Fibroblast of lung (primary cell): ENCODE results near the gene SMLR1. TPM values are rescaled to one million over a fixed set of nuclear protein-coding genes. Genes with fewer than 3 reads are reported as not detected.

ENCODE experiments used
- DNase-seq, 2 donors: peaks; one replicate each; pipeline versions ENCODE4 v3.0.0 to v3.0.0-alpha.2; 2010; ENCODE audit warnings: low read depth in 2 of 2
- H2AFZ ChIP-seq: 2 replicates; pipeline ENCODE4 v1.5.1; 2012; ENCODE audit warnings: low read length, control low read depth, inconsistent platforms
- H3K27ac ChIP-seq: 2 replicates; pipeline ENCODE4 v1.5.1; 2011; ENCODE audit warnings: low read length, control low read depth; ENCODE audit not compliant: insufficient read depth
- H3K27me3 ChIP-seq: 2 replicates; pipeline ENCODE4 v1.5.1; 2011; ENCODE audit warnings: mild to moderate bottlenecking, low read length; ENCODE audit not compliant: control insufficient read depth, insufficient read depth
- H3K36me3 ChIP-seq: 2 replicates; pipeline ENCODE4 v1.5.1; 2011; ENCODE audit warnings: low read length; ENCODE audit not compliant: control insufficient read depth, insufficient read depth
- H3K4me1 ChIP-seq: 2 replicates; pipeline ENCODE4 v1.5.1; 2011; ENCODE audit warnings: low read length; ENCODE audit not compliant: control insufficient read depth, insufficient read depth; ENCODE audit errors: extremely low read depth
- H3K4me2 ChIP-seq: 2 replicates; pipeline ENCODE4 v1.5.1; 2011; ENCODE audit warnings: low read length, control low read depth; ENCODE audit not compliant: insufficient read depth; ENCODE audit errors: extremely low read depth
- H3K4me3 ChIP-seq, 4 experiments: fragments of 200-600 bp in 1 of 4; sonication (generic) in 1 of 4; replicated peaks in 1 of 4; 2 replicates each; pipeline ENCODE4 v1.5.1; 2011 to 2016; ENCODE audit warnings: low read length in 4 of 4, low read depth in 3 of 4, mild to moderate bottlenecking in 3 of 4, control low read depth in 2 of 4, inconsistent platforms in 1 of 4, mixed read lengths in 1 of 4; ENCODE audit not compliant: insufficient read depth in 1 of 4; ENCODE audit errors: control extremely low read depth in 1 of 4
- H3K79me2 ChIP-seq: 2 replicates; pipeline ENCODE4 v1.5.1; 2012; ENCODE audit warnings: mild to moderate bottlenecking, low read length, inconsistent platforms; ENCODE audit not compliant: control insufficient read depth, insufficient read depth
- H3K9ac ChIP-seq: 2 replicates; pipeline ENCODE4 v1.5.1; 2011; ENCODE audit warnings: mild to moderate bottlenecking, low read length, control low read depth; ENCODE audit not compliant: insufficient read depth
- H3K9me3 ChIP-seq: 2 replicates; pipeline ENCODE4 v1.5.1; 2012; ENCODE audit warnings: low read depth, low read length; ENCODE audit not compliant: control insufficient read depth, insufficient read depth
- H4K20me1 ChIP-seq: 2 replicates; pipeline ENCODE4 v1.5.1; 2011; ENCODE audit warnings: low read length; ENCODE audit not compliant: control insufficient read depth, insufficient read depth; ENCODE audit errors: extremely low read depth
- CTCF ChIP-seq, 2 donors: IDR thresholded peaks in 1 of 2; conservative IDR thresholded peaks in 1 of 2; 1 replicate in 1 of 2; 2 replicates in 1 of 2; pipeline ENCODE4 v1.5.1; 2011 to 2012; ENCODE audit warnings: low read length in 2 of 2, control low read depth in 1 of 2, inconsistent platforms in 1 of 2, low read depth in 1 of 2, mild to moderate bottlenecking in 1 of 2
- EZH2 ChIP-seq: IDR thresholded peaks from 2 replicates; pipeline ENCODE4 v1.5.1; 2012; ENCODE audit warnings: low read length, control low read depth, mild to moderate bottlenecking; ENCODE audit errors: missing control alignments
- polyA plus RNA-seq, 2 donors: library from polyadenylated mRNA; depleted of rRNA in 1 of 2; stranded (reverse) in 1 of 2; unstranded in 1 of 2; fragments of >200 nt; gene quantifications; 2 replicates each; pipeline ENCODE4 v1.2.1, GENCODE V29; 2011 to 2012; ENCODE audit warnings: missing spikeins in 1 of 2
- total RNA-seq: library from RNA; depleted of rRNA; stranded (reverse); fragments of >200 nt; gene quantifications from 2 replicates; pipeline ENCODE4 v1.2.1, GENCODE V29; 2014

Gene SMLR1
- total and polyA plus RNA-seq, 2 donors (not counting 1 experiment from before 2014, with no cell fraction given): not detected

GRCh38 chr6:130865793-130866192 lies 38.6 kb downstream of the SMLR1 start:
- Histone ChIP-seq H3K36me3 (peaks cover 11% of the 10 kb centered on the region), H4K20me1 (no peaks in the 10 kb centered on the region), H3K4me1 (no peaks in the 10 kb centered on the region), H3K4me2 (no peak overlapping the region), H3K4me3 (no peak overlapping the region), H3K9me3 (no peaks in the 10 kb centered on the region), H3K27ac (no peak overlapping the region), H3K9ac (no peak overlapping the region), H3K27me3 (no peaks in the 10 kb centered on the region), H2AFZ (no peak overlapping the region), H3K79me2 (no peaks in the 10 kb centered on the region)
- no peak for DNase-seq
- TF ChIP-seq CTCF (conservative IDR thresholded peaks at IDR 0.05 in 1 of 2, IDR thresholded peaks at IDR 0.05 in 1 of 2; ENCODE audit: low read depth in 1 of 2, low read length in 2 of 2): no peak
- no peak for TF ChIP-seq EZH2

- H3K4me3 ChIP-seq: no peak overlapping the region
- peaks cover 8% of the 10 kb centered on the region for H3K36me3 ChIP-seq
- H3K4me2 ChIP-seq: no peak overlapping the region
- no peaks in the 10 kb centered on the region for H3K4me1 ChIP-seq
- no peak overlapping the region for H2AFZ ChIP-seq
- no peaks in the 10 kb centered on the region for H3K27me3 ChIP-seq
- DNase-seq: no peak
- H3K27ac ChIP-seq: no peak overlapping the region
- no peak for TF ChIP-seq CTCF (conservative IDR thresholded peaks at IDR 0.05 in 1 of 2, IDR thresholded peaks at IDR 0.05 in 1 of 2; ENCODE audit: low read depth in 1 of 2, low read length in 2 of 2)
- TF ChIP-seq EZH2: no peak
- no peaks in the 10 kb centered on the region for H3K9me3 ChIP-seq
- H3K9ac ChIP-seq: no peak overlapping the region
- H3K79me2 ChIP-seq: no peaks in the 10 kb centered on the region
- H4K20me1 ChIP-seq: no peaks in the 10 kb centered on the region
These were observed 42.5 kb downstream of the SMLR1 start for GRCh38 chr6:130869681-130870080.

GRCh38 chr6:130870179-130870880 lies 43.1 kb downstream of the SMLR1 start:
- no peaks in the 10 kb centered on the region for H4K20me1 ChIP-seq
- H3K27me3 ChIP-seq: no peaks in the 10 kb centered on the region
- no peaks in the 10 kb centered on the region for H3K79me2 ChIP-seq
- H3K9ac ChIP-seq: no peak overlapping the region
- H3K4me2 ChIP-seq: no peak overlapping the region
- H3K9me3 ChIP-seq: no peaks in the 10 kb centered on the region
- H3K27ac ChIP-seq: no peak overlapping the region
- no peak overlapping the region for H2AFZ ChIP-seq
- no peaks in the 10 kb centered on the region for H3K4me1 ChIP-seq
- peaks cover 7% of the 10 kb centered on the region for H3K36me3 ChIP-seq
- DNase-seq: no peak
- no peak overlapping the region for H3K4me3 ChIP-seq
- TF ChIP-seq EZH2 (no peak), CTCF (conservative IDR thresholded peaks at IDR 0.05 in 1 of 2, IDR thresholded peaks at IDR 0.05 in 1 of 2; ENCODE audit: low read depth in 1 of 2, low read length in 2 of 2) (no peak)
